Type B pancreatic cell (in vitro differentiated cells): ENCODE data around the gene CILP2. TPM values are rescaled to one million over a fixed set of nuclear protein-coding genes. Genes with fewer than 3 reads are reported as not detected.

Experiments
- DNase-seq: peaks from one replicate; pipeline ENCODE4 v3.0.0; 2021; ENCODE audit warnings: mixed read lengths; ENCODE audit not compliant: unreplicated experiment; ENCODE audit errors: extremely low spot score
- H3K27ac Mint-ChIP-seq: 2 replicates; pipeline ENCODE4 v1.8.0; 2021; ENCODE audit warnings: mild to moderate bottlenecking, mixed read lengths
- H3K27me3 Mint-ChIP-seq: 2 replicates; pipeline ENCODE4 v1.8.0; 2021; ENCODE audit warnings: mixed read lengths
- H3K36me3 Mint-ChIP-seq: 2 replicates; pipeline ENCODE4 v1.8.0; 2021; ENCODE audit warnings: mixed read lengths
- H3K4me1 Mint-ChIP-seq: one replicate; pipeline ENCODE4 v1.8.0; 2021; ENCODE audit warnings: mixed read lengths; ENCODE audit not compliant: unreplicated experiment
- H3K4me3 Mint-ChIP-seq: 2 replicates; pipeline ENCODE4 v1.8.0; 2021; ENCODE audit warnings: mild to moderate bottlenecking, mixed read lengths
- H3K9me3 Mint-ChIP-seq: 2 replicates; pipeline ENCODE4 v1.8.0; 2021; ENCODE audit warnings: mixed read lengths
- total RNA-seq: library from RNA; stranded (reverse); gene quantifications from 2 replicates; pipeline ENCODE4 v1.2.1, GENCODE V29; 2021; ENCODE audit warnings: low replicate concordance
- TF ChIP-seq, protein P1 (sequence below): fragments of 200-600 bp; sonication (generic); conservative IDR thresholded peaks from 2 replicates; pipeline ENCODE4 v1.5.0; 2021; ENCODE audit warnings: antibody characterized with exemption, mild to moderate bottlenecking

CILP2 gene
- total RNA-seq, 1 donor from 2014 or later: 3.2 TPM

DNA sequence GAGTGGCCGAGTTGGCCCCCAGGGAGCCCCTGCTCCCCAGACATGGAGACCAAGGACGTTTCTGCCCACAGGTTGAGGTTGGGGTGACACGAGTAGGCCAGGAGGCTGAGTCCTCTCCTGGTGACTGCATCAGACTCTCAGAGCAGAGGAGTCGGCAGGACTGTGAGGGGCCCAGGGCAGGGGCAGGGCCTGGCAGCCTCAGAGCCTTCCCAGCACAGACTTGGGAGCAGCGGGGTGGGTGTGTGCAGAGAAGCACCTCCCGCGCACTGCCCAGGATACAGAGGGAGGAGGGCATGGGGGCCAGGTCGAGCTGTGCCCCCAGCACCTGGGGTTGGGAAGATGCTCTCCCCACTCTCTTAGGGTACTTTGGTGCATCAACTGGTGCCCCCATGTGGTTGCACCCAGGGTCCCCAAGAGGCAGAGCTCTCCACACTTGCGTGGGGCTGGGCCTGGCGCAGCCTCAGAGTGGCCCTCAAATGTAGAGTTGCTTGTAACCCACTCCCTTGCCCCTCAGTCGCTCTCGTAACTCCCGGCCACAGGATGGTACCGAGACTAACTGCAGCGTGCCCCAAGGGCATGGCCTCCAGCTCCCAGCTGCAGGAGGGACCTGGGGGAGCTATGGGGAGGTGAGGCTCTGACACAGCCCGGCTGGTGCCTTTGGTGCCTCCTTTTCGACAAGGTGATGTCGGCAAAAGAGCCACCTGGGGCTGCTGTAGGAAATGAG is 38.6 kb upstream of the CILP2 start:
- TF ChIP-seq, protein P1, sequence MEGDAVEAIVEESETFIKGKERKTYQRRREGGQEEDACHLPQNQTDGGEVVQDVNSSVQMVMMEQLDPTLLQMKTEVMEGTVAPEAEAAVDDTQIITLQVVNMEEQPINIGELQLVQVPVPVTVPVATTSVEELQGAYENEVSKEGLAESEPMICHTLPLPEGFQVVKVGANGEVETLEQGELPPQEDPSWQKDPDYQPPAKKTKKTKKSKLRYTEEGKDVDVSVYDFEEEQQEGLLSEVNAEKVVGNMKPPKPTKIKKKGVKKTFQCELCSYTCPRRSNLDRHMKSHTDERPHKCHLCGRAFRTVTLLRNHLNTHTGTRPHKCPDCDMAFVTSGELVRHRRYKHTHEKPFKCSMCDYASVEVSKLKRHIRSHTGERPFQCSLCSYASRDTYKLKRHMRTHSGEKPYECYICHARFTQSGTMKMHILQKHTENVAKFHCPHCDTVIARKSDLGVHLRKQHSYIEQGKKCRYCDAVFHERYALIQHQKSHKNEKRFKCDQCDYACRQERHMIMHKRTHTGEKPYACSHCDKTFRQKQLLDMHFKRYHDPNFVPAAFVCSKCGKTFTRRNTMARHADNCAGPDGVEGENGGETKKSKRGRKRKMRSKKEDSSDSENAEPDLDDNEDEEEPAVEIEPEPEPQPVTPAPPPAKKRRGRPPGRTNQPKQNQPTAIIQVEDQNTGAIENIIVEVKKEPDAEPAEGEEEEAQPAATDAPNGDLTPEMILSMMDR: no peak
- H3K27me3 Mint-ChIP-seq: no peaks in the 10 kb centered on the region
- H3K27ac Mint-ChIP-seq: no peak overlapping the region
- DNase-seq: no peak
- H3K4me3 Mint-ChIP-seq: no peak overlapping the region
- H3K9me3 Mint-ChIP-seq: no peaks in the 10 kb centered on the region
- H3K36me3 Mint-ChIP-seq: no peaks in the 10 kb centered on the region
- H3K4me1 Mint-ChIP-seq: no peaks in the 10 kb centered on the region

DNA sequence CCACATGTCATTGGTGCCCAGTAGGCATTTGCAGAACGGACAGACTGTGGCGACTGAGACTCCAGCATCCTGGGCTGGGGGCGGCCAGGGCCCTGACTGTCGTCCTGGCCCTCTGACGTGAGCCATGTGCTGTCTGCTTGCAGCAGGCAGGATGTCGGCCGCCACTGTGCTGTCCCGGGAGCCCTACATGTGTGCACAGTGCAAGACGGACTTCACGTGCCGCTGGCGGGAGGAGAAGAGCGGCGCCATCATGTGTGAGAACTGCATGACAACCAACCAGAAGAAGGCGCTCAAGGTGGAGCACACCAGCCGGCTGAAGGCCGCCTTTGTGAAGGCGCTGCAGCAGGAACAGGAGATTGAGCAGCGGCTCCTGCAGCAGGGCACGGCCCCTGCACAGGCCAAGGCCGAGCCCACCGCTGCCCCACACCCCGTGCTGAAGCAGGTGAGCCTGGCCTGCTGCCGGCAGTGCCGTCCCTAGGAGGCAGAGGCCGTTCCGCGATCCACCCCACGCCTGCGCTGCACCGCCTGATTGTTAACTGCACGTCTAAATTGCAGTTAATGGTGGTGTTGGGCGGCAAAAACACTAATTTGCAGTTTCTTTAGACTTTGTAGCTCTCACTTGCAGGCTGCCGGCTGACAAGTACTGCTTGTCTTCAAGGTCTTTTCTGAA is 37.0 kb upstream of the CILP2 start:
- H3K27me3 Mint-ChIP-seq: no peaks in the 10 kb centered on the region
- H3K4me3 Mint-ChIP-seq: no peak overlapping the region
- H3K9me3 Mint-ChIP-seq: no peaks in the 10 kb centered on the region
- TF ChIP-seq, protein P1: no peak
- no peaks in the 10 kb centered on the region for H3K36me3 Mint-ChIP-seq
- no peaks in the 10 kb centered on the region for H3K4me1 Mint-ChIP-seq
- DNase-seq: no peak
- no peak overlapping the region for H3K27ac Mint-ChIP-seq

DNA sequence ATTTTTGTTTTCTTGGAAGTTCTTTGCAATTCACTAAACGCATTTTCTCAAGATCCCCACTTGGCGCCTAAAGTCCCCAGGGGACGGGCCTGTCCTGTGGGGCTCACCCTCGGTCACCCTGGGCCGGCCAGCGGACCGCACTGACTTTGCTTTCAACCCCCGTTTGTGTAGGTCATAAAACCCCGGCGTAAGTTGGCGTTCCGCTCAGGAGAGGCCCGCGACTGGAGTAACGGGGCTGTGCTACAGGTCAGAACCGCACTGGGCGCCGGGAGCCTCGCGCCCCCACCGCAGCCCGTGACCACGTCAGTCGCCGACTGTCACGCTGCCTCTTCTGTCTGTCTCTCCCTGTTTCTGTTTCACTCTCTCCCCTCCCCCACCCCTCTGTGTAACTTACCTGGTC is 36.3 kb upstream of the CILP2 start:
- TF ChIP-seq, protein P1: no peak
- Mint-ChIP-seq H3K4me1 (no peaks in the 10 kb centered on the region), H3K27ac (no peak overlapping the region), H3K36me3 (peaks cover 5% of the 10 kb centered on the region), H3K9me3 (no peaks in the 10 kb centered on the region), H3K4me3 (no peak overlapping the region), H3K27me3 (no peaks in the 10 kb centered on the region)
- DNase-seq: no peak

DNA sequence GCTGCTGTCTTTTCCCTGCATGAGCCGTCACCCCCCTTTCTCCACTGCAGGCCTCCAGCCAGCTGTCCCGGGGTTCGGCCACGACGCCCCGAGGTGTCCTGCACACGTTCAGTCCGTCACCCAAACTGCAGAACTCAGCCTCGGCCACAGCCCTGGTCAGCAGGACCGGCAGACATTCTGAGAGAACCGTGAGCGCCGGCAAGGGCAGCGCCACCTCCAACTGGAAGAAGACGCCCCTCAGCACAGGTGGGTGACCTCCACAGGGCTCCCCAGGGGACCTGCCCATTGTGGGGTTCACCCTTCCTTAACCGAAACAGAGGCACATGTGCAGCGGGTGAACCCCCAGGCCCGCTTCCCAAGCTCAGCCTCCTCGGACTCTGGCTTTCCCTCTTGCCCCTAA is 35.8 kb upstream of the CILP2 start:
- Mint-ChIP-seq H3K36me3 (peaks cover 5% of the 10 kb centered on the region), H3K4me1 (no peaks in the 10 kb centered on the region), H3K27ac (no peak overlapping the region), H3K9me3 (no peaks in the 10 kb centered on the region), H3K4me3 (no peak overlapping the region), H3K27me3 (no peaks in the 10 kb centered on the region)
- DNase-seq: no peak
- TF ChIP-seq, protein P1: no peak

DNA sequence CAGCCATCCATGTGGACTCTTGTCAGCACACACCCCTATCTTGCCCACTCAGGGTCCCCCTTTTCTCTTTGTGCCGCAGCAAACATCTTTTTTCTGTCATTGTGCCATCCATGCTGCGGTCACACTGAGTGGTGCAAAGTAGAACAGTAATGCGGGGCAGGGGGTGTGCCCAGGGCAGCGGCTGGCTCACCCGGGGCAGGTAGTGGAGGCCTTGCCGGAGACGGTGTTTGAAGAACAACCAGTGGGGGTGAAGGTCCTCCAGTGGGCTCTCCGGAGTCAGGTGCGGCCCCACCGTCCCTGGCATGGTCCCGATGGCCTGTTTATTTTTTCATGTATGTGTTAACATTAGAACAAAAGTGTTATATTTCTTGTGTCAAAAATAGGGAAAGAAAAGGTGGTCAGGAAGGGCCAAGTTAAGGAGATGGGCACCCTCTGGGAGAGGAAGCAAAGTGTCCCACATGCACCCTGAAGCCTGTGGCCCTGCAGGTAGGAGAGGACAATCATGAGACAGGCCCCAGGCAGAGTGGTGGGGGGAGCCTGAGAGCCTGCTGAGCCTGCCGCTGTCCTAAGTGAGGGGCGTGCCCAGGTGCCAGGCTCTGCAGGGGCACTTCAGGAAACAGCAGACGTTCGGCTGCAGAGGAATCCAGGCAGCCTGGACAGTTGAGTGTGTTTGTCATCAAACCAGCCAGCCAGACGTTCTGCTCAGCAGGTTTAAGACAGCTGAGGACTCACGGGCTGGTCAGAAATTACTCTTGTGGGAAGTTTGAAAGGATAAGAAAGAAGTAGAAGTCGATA is 35.1 kb upstream of the CILP2 start:
- H3K27me3 Mint-ChIP-seq: no peaks in the 10 kb centered on the region

More for the DNA sequence above, 35.1 kb upstream of the CILP2 start:
- no peak for DNase-seq
- no peak overlapping the region for H3K4me3 Mint-ChIP-seq
- TF ChIP-seq, protein P1: no peak
- H3K36me3 Mint-ChIP-seq: peaks cover 8% of the 10 kb centered on the region
- no peaks in the 10 kb centered on the region for H3K4me1 Mint-ChIP-seq
- H3K9me3 Mint-ChIP-seq: no peaks in the 10 kb centered on the region
- H3K27ac Mint-ChIP-seq: no peak overlapping the region
